Esophagus muscularis mucosa (tissue), 4 donors: ENCODE measurements around the gene DOCK11. TPM values are rescaled to one million over a fixed set of nuclear protein-coding genes. Genes with fewer than 3 reads are reported as not detected.

Source experiments
- DNase-seq: peaks from one replicate; pipeline ENCODE4 v3.0.0-alpha.2; 2017; ENCODE audit errors: extremely low spot score
- H3K27ac ChIP-seq, 4 donors: fragments of 200-600 bp; sonication (generic); replicated peaks in 1 of 4; 1 replicate in 3 of 4; 2 replicates in 1 of 4; pipeline ENCODE4 v1.5.1; 2016 to 2019; ENCODE audit warnings: mild to moderate bottlenecking in 1 of 4
- H3K27me3 ChIP-seq, 4 donors: fragments of 200-600 bp; sonication (generic); one replicate each; pipeline versions ENCODE4 v1.5.1 to v1.6.0; 2016 to 2019
- H3K36me3 ChIP-seq, 4 donors: fragments of 200-600 bp; sonication (generic); one replicate each; pipeline ENCODE4 v1.5.1; 2016 to 2019
- H3K4me1 ChIP-seq, 4 donors: fragments of 200-600 bp; sonication (generic); one replicate each; pipeline ENCODE4 v1.5.1; 2016 to 2019
- H3K4me3 ChIP-seq, 4 donors: fragments of 200-600 bp; sonication (generic); 1 replicate in 2 of 4; 2 replicates in 2 of 4; pipeline ENCODE4 v1.5.1; 2016 to 2019; ENCODE audit warnings: mild to moderate bottlenecking in 4 of 4, moderate library complexity in 1 of 4
- H3K9me3 ChIP-seq, 4 donors: fragments of 200-600 bp; sonication (generic); 1 replicate in 3 of 4; 2 replicates in 1 of 4; pipeline ENCODE4 v1.5.1; 2016 to 2019
- EP300 ChIP-seq: sonication (generic); formaldehyde crosslinking; IDR thresholded peaks from one replicate; pipeline ENCODE4 v1.6.1; 2017; ENCODE audit warnings: antibody characterized with exemption
- POLR2A ChIP-seq: fragments of 450-650 bp; IDR thresholded peaks from one replicate; pipeline ENCODE4 v1.6.1; 2017; ENCODE audit warnings: antibody characterized with exemption, moderate library complexity, mild to moderate bottlenecking, low read depth
- POLR2AphosphoS5 ChIP-seq, 2 donors: sonication (generic); formaldehyde crosslinking; IDR thresholded peaks; one replicate each; pipeline ENCODE4 v1.6.1; 2017; ENCODE audit warnings: antibody characterized with exemption in 2 of 2
- WGBS: methylation state at CpG from one replicate; pipeline ENCODE4 v1.1.5; 2018; 5-methylcytosine and 5-hydroxymethylcytosine counted together
- intact Hi-C: fragments of 100-400 bp; cut with DNase I; formaldehyde crosslinking; loops from one replicate; pipeline ENCODE4 v1.15.1; 2023
- small RNA-seq, 3 donors: library from RNA; depleted of rRNA; stranded (forward); fragments of <200 nt; gene quantifications; one replicate each; pipeline ENCODE3, GENCODE V24; 2016
- total RNA-seq, 4 donors: library from RNA; depleted of rRNA; stranded (reverse); fragments of >200 nt; gene quantifications; one replicate each; pipeline versions ENCODE4 v1.1.0 to v1.2.1, GENCODE V29; 2016
- TF ChIP-seq, protein P1 (sequence below), 3 experiments: fragments of 200-600 bp in 2 of 3; fragments of 450-650 bp in 1 of 3; sonication (generic) in 2 of 3; IDR thresholded peaks; one replicate each; pipeline ENCODE4 v1.5.1; 2017 to 2019; ENCODE audit warnings: antibody characterized with exemption in 3 of 3, mild to moderate bottlenecking in 2 of 3, moderate library complexity in 1 of 3

The DOCK11 gene
- total RNA-seq, 4 donors from 2014 or later, result 62.0 to 103 (median 64.7) TPM

DNA sequence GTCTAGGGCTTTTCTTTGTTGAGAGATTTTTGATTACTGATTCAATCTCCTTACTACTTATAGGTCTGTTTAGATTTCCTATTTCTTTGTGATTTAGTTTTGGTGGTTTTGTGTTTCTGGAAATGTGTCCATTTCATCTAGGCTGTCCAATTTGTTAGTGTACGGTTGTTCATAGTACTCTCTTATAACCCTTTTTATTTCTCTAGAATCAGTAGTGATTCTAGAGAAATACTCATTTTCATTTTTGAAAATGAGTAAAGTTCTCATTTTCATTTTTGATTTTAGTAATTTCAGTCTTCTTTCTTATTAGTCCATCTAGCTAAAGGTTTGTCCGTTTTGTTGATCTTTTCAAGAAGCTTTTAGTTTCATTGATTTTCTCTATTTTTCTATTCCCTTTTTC, 239.3 kb downstream of the DOCK11 start:
- 80% methylated on average over 2 of the region's 2 CpGs for WGBS
- Histone ChIP-seq H3K27ac (no peak overlapping the region), H3K27me3 (no peaks in the 10 kb centered on the region), H3K4me3 (no peak overlapping the region), H3K4me1 (peaks cover 2 to 45% (median 25%) of the 10 kb centered on the region in 4 donors), H3K36me3 (no peaks in the 10 kb centered on the region), H3K9me3 (no peaks in the 10 kb centered on the region)
- intact Hi-C loops, result no loop called here
- no peak for DNase-seq
- TF ChIP-seq POLR2AphosphoS5 (IDR thresholded peaks at IDR 0.05) (no peak), EP300 (no peak), POLR2A (no peak)
- TF ChIP-seq, protein P1, sequence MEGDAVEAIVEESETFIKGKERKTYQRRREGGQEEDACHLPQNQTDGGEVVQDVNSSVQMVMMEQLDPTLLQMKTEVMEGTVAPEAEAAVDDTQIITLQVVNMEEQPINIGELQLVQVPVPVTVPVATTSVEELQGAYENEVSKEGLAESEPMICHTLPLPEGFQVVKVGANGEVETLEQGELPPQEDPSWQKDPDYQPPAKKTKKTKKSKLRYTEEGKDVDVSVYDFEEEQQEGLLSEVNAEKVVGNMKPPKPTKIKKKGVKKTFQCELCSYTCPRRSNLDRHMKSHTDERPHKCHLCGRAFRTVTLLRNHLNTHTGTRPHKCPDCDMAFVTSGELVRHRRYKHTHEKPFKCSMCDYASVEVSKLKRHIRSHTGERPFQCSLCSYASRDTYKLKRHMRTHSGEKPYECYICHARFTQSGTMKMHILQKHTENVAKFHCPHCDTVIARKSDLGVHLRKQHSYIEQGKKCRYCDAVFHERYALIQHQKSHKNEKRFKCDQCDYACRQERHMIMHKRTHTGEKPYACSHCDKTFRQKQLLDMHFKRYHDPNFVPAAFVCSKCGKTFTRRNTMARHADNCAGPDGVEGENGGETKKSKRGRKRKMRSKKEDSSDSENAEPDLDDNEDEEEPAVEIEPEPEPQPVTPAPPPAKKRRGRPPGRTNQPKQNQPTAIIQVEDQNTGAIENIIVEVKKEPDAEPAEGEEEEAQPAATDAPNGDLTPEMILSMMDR (IDR thresholded peaks at IDR 0.05), result no peak

Small RNA genes lying within 50 kb of the gene (small RNA-seq; reads per million reads assigned to genes)
- gene RF00019, result 0 reads per million in 3 donors

Other genes with a start within 250 kb of the DOCK11 start
- 10 to 100 TPM; 24.4 to 31.9 (median 27.6) TPM for gene WDR44, start 149.7 kb upstream of the DOCK11 start, total RNA-seq
- 100 to 1,000 TPM in 1 of 4 donors, 10 to 100 TPM in 3; 53.1 to 101 (median 85.2) TPM for gene IL13RA1, start 231.8 kb downstream of the DOCK11 start, total RNA-seq